ENCODE results near the gene ACAA1.
"Not testable (repeated sequence)": the region's sequence is repeated elsewhere in the genome, so short reads cannot be mapped to it uniquely, and the experiment has no call there.

The ACAA1 gene

GRCh38 chr3:38136777-38137614, at the start of gene ACAA1:
TSS of gene ACAA1 (minus strand) at chr3:38137127. CDS start at chr3:38137035, 92 bp downstream.
- peak; percentile 99 for DNase-seq (ENCODE audit: low read depth, low spot score)

- no peak for DNase-seq (ENCODE audit: low read depth, low spot score)
These were observed 40.3 kb upstream of the ACAA1 start for GRCh38 chr3:38177181-38177580.

- no peak for DNase-seq (ENCODE audit: low read depth, low spot score)
These were observed 37.0 kb upstream of the ACAA1 start for GRCh38 chr3:38173834-38174418.

GRCh38 chr3:38171622-38172021, 34.7 kb upstream of the ACAA1 start:
- no peak for DNase-seq (ENCODE audit: low read depth, low spot score)

GRCh38 chr3:38170722-38171121, 33.8 kb upstream of the ACAA1 start:
- DNase-seq (ENCODE audit: low read depth, low spot score), result no peak

- no peak for DNase-seq (ENCODE audit: low read depth, low spot score)
These were observed 32.0 kb upstream of the ACAA1 start for GRCh38 chr3:38169027-38169317.

- no peak for DNase-seq (ENCODE audit: low read depth, low spot score)
These were observed 31.5 kb upstream of the ACAA1 start for GRCh38 chr3:38168151-38169026.

- DNase-seq (ENCODE audit: low read depth, low spot score), result no peak
These were observed 30.7 kb upstream of the ACAA1 start for GRCh38 chr3:38167591-38167990.

- DNase-seq (ENCODE audit: low read depth, low spot score), result no peak
These were observed 28.9 kb upstream of the ACAA1 start for GRCh38 chr3:38165722-38166387.

- peak; percentile 90 for DNase-seq (ENCODE audit: low read depth, low spot score)
These were observed 28.2 kb upstream of the ACAA1 start, which contains the start of gene OXSR1 for GRCh38 chr3:38164952-38165721. TSS of gene OXSR1 (plus strand) at chr3:38165537. CDS start at chr3:38165877, 340 bp downstream.

- DNase-seq (ENCODE audit: low read depth, low spot score), result no peak
These were observed 27.7 kb upstream of the ACAA1 start for GRCh38 chr3:38164643-38164951.

GRCh38 chr3:38163841-38164642, 27.1 kb upstream of the ACAA1 start:
- no peak for DNase-seq (ENCODE audit: low read depth, low spot score)

GRCh38 chr3:38163117-38163840, 26.4 kb upstream of the ACAA1 start:
- no peak for DNase-seq (ENCODE audit: low read depth, low spot score)

GRCh38 chr3:38160704-38161103, 23.8 kb upstream of the ACAA1 start:
- DNase-seq (ENCODE audit: low read depth, low spot score), result not testable (repeated sequence)

GRCh38 chr3:38158472-38158871, 21.5 kb upstream of the ACAA1 start:
- no peak for DNase-seq (ENCODE audit: low read depth, low spot score)

- no peak for DNase-seq (ENCODE audit: low read depth, low spot score)
These were observed 20.7 kb upstream of the ACAA1 start for GRCh38 chr3:38157595-38157994.

GRCh38 chr3:38157117-38157516, 20.2 kb upstream of the ACAA1 start:
- no peak for DNase-seq (ENCODE audit: low read depth, low spot score)

GRCh38 chr3:38155825-38156224, 18.9 kb upstream of the ACAA1 start:
- no peak for DNase-seq (ENCODE audit: low read depth, low spot score)

GRCh38 chr3:38154625-38155255, 17.8 kb upstream of the ACAA1 start:
- no peak for DNase-seq (ENCODE audit: low read depth, low spot score)

Data from activated naive CD8-positive, alpha-beta T cell treated with anti-CD3 and anti-CD28 coated beads, Interleukin-2, amount 50 U/mL, for 16 hours (primary cell).